ENCODE measurements around the gene GTF3C5.
"Not testable (repeated sequence)": the region's sequence is repeated elsewhere in the genome, so short reads cannot be mapped to it uniquely, and the experiment has no call there.

The GTF3C5 gene

DNA sequence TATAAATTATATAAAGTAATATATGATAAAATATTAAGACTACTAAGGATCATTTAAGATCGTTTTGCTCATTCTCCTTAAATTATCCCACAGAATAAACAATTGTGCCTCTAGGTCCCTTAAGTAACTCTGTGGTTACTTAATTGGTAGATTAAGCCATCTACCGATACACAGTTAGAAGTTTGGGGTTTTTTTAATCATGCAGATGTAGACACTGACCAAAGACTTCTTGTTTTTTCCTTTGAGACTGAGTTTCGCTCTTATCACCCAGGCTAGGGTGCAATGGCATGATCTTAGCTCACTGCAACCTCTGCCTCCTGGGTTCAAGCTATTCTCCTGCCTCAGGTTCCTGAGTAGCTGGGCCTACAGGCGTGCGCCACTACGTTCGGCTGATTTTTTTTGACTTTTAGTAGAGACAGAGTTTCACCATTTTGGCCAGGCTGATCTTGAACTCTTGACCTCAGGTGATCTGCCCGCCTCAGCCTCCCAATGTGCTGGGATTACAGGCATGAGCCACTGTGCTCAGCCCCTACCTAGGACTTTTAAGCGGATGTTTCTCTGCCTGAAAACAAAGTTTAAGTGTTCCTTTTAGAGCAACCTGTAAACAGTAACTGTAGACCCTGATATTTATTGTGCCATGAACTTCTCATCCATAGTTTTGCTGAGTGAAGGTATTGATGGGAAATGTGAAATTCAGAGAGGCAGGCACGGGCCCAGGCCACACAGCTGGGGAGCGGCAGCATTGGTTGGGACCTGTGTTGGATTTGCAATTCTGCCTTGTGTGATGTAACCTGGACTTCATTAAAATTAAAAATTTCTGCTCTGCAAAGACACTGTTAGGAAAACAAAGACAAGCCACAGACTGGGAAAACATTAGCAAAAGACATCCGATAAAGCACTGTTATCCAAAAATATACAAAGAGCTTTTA lies 42.6 kb downstream of the GTF3C5 start:
- DNase-seq = no peak

DNA sequence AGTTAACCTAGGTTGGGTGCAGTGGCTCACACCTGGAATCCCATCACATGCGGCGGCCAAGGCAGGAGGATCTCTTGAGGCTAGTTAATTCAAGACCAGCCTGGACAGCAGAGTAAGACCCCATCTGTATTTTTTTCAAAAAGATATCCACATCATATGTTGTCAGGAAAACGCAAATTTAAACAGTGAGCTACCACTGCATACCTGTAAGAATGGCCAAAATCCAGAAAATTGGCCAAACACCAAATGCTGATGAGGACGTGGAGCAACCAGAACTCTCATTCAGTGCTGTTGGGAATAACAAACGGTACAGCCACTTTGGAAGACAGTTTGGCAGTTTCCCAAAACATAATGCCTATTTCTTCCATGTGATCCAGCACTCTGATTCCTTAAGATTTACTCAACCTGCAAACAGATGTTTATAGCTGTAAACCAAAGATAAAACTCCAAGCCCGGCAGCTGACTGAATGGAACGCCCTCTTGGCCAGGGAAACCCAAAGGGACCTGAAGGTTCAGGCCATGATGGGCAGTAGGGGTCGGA lies 43.4 kb downstream of the GTF3C5 start:
- no peak for DNase-seq

DNA sequence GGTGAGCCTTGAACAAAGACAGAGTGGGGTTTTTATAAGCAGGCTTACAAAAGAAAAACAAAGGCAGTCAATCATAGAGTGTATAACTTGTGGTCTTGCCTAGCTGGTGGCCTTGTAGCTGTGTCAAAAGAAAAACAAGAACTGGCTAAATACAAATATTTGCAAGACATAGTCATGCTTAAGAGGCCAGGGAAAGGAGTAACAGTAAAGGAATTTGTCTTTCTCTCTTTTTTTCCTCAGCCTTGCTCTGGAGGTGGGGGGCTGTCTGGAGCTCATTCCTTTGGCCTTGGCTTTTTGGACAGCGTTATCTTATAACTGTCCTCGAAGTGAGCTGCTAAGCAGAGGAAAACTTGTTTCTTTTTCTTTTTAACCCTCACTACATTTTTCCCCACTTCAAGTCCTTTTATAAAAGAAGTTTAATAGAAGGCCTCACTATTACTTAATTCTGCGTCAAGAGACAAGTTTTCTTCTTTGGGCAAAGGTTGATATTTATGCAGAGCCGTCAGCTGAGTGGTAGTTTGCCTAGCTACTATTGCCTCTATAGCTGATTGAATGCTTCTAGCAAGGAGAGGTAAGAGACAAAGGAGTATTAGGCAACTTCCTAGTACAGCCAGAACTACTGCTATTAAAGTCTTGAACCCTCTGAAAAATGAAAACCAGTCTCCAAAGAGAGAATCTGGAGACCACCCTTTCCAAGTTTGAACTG lies 45.3 kb downstream of the GTF3C5 start:
- DNase-seq = no peak

DNA sequence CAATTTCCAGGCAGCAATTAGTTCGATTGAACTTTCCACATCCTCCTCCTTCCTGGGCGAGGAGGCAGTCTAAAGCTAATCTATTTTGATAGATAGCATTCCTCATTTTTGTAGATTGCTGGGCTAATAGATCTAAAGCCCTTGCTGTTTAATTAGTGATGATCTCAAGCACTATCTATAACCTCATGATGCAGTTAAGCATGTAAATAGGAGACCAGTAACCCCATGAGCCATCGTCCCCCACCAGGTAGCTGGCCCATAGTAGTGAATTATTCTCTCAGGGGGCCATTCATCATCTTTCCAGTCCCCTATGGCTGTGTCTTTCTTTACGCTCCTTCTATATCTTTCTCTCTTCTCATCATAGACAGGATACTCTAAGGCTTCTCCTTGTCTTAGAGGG lies 45.9 kb downstream of the GTF3C5 start:
- DNase-seq = no peak

DNA sequence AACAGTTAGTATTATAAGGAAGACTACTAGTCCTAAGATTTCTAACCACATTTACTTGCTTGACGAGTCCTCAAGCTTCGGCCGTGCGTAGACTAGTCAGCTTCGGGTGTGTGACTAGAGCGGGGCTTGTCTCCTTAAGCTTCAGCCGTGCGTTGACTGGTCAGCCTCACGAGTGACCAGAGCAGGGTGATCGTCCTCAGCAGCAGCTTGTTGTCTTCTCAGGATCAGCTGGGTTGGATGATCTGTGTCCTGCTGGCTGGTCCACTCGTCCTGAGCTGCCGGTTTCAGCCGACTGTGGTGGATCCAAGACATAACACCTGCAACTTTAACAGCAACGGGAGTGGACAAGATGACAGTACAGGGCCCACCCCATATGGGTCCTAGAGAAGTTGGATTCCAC lies 47.7 kb downstream of the GTF3C5 start:
- no peak for DNase-seq

DNA sequence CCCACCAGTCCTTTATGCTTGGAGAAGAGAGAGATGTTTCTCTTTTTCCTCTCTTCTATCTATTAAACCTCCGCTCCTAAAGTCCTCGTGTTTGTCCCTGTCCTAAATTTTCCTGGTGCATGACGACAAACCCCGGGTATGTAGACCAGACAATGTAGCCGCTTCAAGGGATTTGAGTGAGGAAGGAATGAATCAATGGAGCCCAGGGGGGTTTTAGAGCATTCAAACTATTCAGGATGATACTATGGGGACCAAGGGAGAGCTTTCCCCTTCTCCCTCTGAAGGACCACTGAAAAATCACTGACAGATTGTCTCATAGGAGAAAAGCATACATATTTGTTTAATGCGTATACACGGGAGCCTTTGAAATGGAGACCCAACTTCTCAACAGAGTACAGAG lies 49.4 kb downstream of the GTF3C5 start:
- no peak for DNase-seq

DNA sequence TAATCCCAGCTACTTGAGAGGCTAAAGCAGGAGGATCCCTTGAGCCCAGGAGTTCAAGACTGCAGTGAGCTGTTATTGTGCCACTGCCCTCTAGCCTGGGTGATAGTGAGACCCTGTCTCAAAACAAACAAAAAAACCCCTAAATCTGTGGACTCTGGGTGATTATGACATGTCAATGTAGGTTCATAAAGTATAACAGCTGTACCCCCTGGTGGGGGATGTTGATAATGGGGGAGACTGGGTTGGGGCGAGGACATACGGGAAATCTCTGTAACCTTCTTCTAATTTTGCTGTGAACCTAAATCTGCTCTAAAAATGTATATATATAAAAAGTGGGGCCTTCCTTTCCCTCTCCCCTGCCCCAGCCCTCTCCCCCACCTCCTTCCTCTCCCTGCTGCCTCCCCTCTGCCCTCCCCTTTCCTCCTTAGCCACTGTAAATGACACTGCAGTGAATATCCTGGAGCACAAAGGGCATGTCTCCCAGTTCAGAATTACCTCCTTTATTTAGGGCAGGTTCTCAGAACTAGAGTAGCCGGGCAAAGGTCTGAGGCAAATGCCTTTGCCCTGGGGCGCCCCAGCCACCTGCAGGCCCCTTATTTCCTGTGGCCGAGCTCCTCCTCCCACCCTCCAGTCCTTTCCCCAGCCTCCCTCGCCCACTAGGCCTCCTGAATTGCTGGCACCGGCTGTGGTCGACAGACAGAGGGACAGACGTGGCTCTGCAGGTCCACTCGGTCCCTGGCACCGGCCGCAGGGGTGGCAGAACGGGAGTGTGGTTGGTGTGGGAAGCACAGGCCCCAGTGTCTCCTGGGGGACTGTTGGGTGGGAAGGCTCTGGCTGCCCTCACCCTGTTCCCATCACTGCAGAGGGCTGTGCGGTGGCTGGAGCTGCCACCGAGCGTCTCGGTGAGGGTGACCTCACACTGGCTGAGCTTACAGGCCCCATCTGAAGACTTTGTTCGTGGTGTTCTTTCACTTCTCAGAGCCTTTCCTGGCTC lies 50.3 kb downstream of the GTF3C5 start:
- DNase-seq = not testable (repeated sequence)

DNA sequence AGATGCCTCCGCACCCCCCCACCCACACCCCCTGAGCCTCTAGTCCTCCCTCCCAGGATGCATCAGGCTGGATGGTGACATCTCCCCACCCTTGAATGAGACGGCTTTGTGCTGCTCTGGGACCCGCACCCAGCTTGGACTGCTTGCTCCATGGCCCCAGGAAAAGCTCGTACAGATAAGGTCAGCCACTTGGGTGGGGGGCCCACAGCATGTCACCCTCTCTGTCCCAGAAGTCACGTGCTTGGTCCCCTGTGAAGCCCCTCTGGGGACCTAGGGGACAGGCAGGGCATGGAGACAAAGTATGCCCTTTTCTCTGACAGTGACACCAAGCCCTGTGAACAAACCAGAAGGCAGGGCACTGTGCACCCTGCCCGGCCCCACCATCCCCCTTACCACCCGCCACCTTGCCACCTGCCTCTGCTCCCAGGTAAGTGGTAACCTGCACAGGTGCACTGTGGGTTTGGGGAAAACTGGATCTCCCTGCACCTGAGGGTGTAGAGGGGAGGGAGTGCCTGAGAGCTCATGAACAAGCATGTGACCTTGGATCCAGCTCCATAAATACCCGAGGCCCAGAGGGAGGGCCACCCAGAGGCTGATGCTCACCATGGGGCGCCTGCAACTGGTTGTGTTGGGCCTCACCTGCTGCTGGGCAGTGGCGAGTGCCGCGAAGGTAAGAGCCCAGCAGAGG lies 51.3 kb downstream of the GTF3C5 start:
- DNase-seq = not testable (repeated sequence)

DNA sequence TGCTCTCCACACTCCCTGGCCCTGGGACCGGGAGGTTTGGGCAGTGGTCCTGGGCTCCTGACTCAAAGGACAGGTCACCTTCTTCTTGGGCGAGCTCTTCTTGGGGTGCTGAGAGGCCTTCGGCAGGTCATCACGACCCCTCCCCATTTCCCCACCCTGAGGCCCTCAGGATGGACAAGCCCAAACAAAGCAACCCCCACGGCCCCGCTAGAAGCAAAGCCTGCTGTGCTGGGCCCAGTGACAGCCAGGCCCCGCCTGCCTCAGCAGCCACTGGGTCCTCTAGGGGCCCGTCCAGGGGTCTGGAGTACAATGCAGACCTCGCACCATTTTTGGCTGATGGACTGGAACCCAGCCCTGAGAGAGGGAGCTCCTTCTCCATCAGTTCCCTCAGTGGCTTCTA lies 52.9 kb downstream of the GTF3C5 start:
- not testable (repeated sequence) for DNase-seq

DNA sequence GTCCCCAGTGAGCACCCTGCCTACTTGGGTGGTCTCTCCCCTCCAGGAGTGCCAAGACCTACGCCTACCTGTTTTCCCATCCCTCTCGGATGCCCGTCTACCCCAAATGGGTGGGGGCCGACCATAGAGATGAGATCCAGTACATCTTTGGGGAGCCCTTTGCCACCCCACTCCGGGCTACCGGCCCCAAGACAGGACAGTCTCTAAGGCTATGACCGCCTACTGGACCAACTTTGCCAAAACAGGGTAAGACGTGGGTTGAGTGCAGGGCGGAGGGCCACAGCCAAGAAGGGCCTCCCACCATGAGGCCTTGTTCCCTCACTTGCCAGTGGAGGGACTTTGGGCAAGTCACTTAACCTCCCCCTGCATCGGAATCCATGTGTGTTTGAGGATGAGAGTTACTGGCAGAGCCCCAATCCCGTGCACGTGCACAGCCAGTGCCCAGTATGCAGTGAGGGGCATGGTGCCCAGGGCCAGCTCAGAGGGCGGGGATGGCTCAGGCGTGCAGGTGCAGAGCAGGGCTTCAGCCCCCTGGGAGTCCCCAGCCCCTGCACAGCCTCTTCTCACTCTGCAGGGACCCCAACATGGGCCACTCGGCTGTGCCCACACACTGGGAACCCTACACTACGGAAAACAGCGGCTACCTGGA lies 55.5 kb downstream of the GTF3C5 start:
- not testable (repeated sequence) for DNase-seq

DNA sequence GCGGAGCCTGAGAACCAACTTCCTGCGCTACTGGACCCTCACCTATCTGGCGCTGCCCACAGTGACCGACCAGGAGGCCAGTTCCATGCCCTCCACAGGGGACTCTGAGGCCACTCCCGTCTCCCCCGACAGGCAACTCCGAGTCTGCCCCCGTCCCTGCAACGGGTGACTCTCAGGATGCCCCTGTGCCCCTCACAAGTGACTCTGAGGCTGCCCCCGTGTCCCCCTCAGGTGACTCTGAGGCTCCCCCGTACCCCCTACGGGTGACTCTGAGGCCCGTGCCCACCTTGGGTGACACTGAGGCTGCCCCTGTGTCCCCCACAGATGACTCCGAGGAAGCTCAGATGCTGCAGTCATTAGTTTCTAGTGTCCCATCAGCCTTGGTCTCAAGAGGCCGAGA lies 56.1 kb downstream of the GTF3C5 start:
- no peak for DNase-seq

DNA sequence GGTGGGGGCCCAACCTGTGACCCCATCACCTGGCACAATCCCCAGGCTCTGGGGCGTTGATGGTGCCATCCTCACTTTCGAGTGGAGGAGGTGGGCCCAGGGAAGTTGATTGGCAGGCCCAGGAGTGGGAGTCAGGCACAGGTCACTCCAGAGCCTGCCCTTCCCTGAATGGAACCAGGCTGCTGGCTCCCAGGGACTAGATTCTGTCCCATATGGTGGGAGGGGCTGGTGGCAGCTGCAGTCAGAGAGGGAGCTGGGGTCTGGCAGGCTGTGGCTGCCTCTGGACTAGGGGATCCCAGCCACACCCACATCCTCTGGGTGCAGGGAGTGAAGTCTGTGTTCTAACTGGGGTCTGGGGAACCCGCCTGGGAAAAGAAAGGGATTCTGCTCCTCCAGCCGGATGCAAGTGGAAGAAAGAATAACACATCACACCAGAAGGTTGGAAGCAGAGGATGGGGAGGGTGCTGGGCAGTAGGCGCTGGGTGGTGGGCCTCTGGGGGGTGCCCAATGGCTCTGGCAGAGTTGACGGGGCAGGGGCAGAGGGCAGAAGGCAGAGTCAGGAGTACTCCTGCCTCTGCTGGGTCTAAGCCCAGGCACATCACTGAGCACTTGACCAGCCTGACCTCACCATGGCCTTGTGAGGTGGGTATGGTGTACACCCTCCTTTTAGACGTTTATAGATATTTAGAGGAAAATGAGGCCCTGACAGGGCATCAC lies 56.8 kb downstream of the GTF3C5 start:
- DNase-seq = no peak

DNA sequence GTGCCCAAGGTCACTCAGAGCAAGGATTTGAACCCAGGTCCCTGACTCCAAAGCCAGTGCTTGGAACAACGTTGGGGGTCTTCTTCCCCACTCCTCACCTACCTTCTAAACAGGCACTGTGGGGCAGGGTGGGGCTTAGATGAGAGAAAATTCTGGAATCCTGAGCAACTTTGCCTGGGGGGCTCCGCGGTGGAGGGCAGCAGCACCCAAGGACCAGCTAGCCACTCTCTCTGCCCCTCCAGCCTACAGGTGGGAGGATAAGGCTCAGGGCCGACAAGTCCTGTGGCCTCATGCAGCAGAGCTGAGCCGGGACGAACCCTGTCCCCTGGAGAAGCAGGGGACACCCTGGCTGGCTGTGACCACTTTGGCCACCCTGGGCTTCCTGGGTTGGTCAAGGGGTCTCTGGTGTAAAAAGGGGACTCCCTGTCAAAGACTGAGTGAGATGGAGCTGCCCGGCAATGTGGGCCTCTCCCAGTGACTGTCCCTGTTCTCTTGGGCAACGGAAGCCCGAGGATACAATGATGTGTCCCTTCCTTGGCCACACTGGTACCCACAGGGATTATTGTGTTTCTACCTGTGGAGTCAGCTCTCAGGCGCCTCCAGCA lies 57.5 kb downstream of the GTF3C5 start:
- DNase-seq = no peak

DNA sequence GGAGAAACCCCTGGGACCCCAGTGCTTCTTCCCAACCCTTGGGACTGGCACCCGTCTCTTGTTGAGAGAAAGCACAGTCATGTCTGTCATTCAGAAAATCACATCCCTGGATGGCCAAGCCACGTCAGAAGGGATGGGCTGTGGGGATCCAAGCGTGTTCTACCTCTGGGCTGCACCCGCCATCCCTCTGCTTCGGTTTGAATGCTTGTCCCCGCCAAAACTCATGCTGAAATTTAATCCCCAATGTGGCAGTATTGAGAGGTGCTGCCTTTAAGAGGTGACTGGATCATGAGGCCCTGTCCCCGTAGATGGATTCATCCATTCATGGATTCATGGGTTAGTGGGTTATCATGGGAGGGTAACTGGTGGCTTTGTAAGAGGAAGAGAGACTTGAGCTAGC lies 58.0 kb downstream of the GTF3C5 start:
- no peak for DNase-seq

DNA sequence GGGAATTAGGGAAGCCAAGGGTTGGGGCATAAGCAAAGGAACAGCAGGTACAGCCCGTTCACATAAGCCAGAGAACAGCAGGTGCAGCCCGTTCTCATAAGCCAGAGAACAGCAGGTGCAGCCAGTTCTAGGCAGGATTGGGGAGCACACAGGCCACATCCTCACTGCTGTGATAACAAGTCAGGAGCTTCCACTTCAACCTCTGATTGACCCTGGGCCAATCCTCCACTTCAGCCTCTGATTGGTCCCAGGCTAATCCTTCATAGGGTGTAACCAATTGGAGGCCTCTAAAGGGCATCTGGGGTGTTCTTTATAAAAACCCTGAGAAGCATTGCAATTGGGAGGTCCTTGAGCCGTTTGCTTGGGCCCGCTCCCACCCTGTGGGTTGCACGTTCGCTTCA lies 58.5 kb downstream of the GTF3C5 start:
- DNase-seq = no peak

DNA sequence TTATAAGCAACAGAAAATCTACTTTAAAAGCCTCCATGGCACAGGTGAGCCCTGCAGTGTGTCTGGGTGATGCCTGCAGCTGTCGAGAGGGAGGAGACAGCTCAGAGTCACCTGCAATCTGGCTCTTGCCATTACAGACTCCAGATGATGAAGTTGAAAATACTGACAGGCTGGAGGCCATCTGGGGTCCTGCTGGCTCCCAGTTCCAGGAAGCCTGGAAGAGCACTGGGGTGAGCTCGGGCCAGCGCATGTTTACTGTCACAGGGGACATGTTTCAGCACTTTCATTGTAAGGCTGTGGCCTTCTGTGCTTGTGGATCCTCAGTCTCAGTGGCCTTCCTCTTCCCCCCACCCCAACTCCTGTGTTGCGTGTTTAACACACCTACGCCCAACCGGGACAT lies 59.4 kb downstream of the GTF3C5 start:
- no peak for DNase-seq

DNA sequence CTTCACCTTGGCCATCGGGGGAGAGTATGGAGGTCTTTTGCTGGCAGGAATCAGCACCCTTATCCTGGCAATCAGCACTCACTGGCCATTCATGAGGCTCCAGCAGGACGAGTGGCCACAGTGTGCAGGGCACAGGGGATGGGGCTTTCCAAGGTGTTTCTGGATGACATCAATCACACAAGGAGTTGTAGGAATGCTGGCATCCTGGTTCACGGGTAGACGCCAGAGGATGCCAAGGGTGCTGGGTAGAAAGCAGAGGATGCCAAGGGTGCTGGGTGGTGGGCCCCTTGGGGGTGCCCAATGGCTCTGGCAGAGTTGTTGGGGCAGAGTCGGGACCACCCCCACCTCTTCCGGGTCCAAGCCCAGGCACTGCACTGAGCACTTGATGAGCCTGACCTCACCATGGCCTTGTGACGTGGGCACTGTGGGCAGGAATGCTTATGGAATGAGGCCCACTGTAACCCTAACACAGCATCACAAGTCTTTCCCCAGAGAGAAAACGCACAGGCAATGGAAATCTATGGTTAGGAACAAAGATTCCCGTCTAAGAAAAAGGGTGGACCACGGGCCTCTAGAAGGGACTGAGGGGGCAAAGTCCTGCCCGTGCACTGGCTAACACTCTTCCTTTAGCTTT lies 60.1 kb downstream of the GTF3C5 start:
- no peak for DNase-seq

DNA sequence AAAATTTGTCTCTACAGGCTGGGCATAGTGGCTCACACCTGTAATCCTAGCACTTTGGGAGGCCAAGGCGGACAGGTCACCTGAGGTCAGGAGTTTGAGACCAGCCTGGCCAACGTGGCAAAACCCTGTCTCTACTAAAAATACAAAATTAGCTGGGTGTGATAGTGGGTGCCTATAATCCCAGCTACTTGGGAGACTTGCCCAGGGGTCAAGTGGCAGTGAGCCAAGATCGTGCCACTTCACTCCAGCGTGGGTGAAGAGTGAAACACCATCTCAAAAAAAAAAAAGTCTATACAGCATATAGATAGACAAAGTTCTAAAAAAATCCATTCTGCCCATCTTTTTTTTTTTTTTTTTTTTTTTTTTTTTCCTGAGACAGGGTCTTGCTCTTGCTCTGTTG lies 63.6 kb downstream of the GTF3C5 start:
- not testable (repeated sequence) for DNase-seq

DNA sequence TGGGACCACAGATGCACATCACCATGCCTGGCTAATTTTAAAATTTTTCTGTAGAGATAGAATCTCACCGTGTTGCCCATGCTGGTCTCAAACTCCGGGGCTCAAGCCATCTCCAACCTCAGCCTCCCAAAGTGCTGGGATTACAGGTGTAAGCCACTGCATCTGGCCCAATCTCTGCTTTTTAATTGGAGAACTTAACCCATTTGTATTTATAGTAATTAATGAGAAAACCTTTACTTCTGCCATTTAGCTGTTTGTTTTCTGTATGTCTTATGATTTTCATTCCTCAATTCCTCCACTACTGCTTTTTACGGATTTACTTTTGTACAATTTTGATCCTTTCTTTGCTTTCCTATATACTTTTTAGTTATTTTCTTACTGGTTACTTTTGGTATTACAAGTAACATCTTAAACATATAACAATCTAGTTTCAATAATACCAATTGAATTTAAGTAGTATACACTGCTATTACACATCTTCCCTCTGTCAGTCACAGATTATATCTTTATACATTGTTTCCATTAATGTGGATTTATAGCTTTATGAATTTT lies 64.1 kb downstream of the GTF3C5 start:
- no peak for DNase-seq

All from activated gamma-delta T cell (primary cell).